Right lobe of liver (tissue), 6 donors: ENCODE results near the gene MNAT1. TPM values are rescaled to one million over a fixed set of nuclear protein-coding genes. Genes with fewer than 3 reads are reported as not detected.

Experiments used
- ATAC-seq, 4 donors: fragments of 200-7000 bp; cut with Tn5 transposase; one replicate each; pipeline ENCODE4 v1.9.1; 2020; ENCODE audit warnings: mild to moderate bottlenecking in 4 of 4, moderate library complexity in 4 of 4
- DNase-seq, 3 donors: peaks; one replicate each; pipeline ENCODE4 v3.0.0-alpha.2; 2020
- H3K27ac ChIP-seq, 3 donors: fragments of 200-600 bp; one replicate each; pipeline ENCODE4 v1.8.0; 2022
- H3K27me3 ChIP-seq, 2 donors: fragments of 200-600 bp; one replicate each; pipeline ENCODE4 v1.8.0; 2022
- H3K36me3 ChIP-seq, 4 donors: fragments of 200-600 bp; sonication (generic) in 1 of 4; one replicate each; pipeline versions ENCODE4 v1.5.1 to v1.8.0; 2017 to 2022; ENCODE audit warnings: control low read depth in 1 of 4
- H3K4me1 ChIP-seq, 4 donors: fragments of 200-600 bp; sonication (generic) in 1 of 4; one replicate each; pipeline versions ENCODE4 v1.5.1 to v1.8.0; 2017 to 2022; ENCODE audit warnings: control low read depth in 1 of 4
- H3K4me3 ChIP-seq, 3 donors: fragments of 200-600 bp; one replicate each; pipeline ENCODE4 v1.8.0; 2022
- H3K9me3 ChIP-seq, 4 donors: fragments of 200-600 bp; sonication (generic) in 1 of 4; one replicate each; pipeline versions ENCODE4 v1.5.1 to v1.8.0; 2017 to 2022; ENCODE audit warnings: control low read depth in 1 of 4
- CTCF ChIP-seq, 4 donors: fragments of 200-600 bp in 3 of 4; fragments of 450-650 bp in 1 of 4; IDR thresholded peaks; one replicate each; pipeline versions ENCODE4 v1.5.1 to v1.8.0; 2016 to 2022; ENCODE audit warnings: antibody characterized with exemption in 4 of 4, mild to moderate bottlenecking in 2 of 4
- POLR2A ChIP-seq: fragments of 450-650 bp; IDR thresholded peaks from one replicate; pipeline ENCODE4 v1.6.1; 2017; ENCODE audit warnings: antibody characterized with exemption, mild to moderate bottlenecking
- WGBS: methylation state at CpG from one replicate; pipeline ENCODE4 v1.1.6; 2018; ENCODE audit warnings: low coverage, low lambda C conversion rate; ENCODE audit not compliant: insufficient coverage; ENCODE audit errors: missing lambda C conversion rate; 5-methylcytosine and 5-hydroxymethylcytosine counted together
- intact Hi-C, 2 donors: fragments of 100-400 bp; cut with DNase I; formaldehyde crosslinking; loops; one replicate each; pipeline versions ENCODE4 v1.11.2 to v1.14.1; 2022
- total RNA-seq, 6 experiments: library from RNA; depleted of rRNA in 2 of 6; stranded (reverse); fragments of >200 nt in 2 of 6; fragmentation: NEBNext Ultra II Directional in 3 of 6; extraction: Animal tissue kit (Norgen Biotek cat#: 25700) in 3 of 6; gene quantifications; one replicate each; pipeline versions ENCODE4 v1.1.0 to v1.2.4, GENCODE V29; 2016 to 2023
- donor health status: DM: no; HTN: yes; CAD: no.
- donor health status: DM: no; HTN: no; CAD: no.
- donor health status: DM: no; HTN: no; CAD: no.
- donor health status: DM: no; HTN: yes; CAD: no.
- donor health status: DM: no; HTN: yes; CAD: no.

The MNAT1 gene
- total RNA-seq, 6 experiments from 2014 or later: 10.5 to 15.2 (median 12.3) TPM

GRCh38 chr14:60972295-60972694, 237.7 kb downstream of the MNAT1 start:
- DNase-seq (no peak), ATAC-seq (no peak)
- WGBS: 97% methylated on average over 15 of the region's 15 CpGs
- Histone ChIP-seq H3K27me3 (no peaks in the 10 kb centered on the region), H3K4me3 (no peak overlapping the region), H3K4me1 (no peaks in the 10 kb centered on the region), H3K9me3 (no peaks in the 10 kb centered on the region), H3K27ac (no peak overlapping the region), H3K36me3 (no peaks in the 10 kb centered on the region)
- intact Hi-C loops: no loop called here
- TF ChIP-seq CTCF (IDR thresholded peaks at IDR 0.05) (no peak), POLR2A (no peak)

- ATAC-seq (no peak), DNase-seq (no peak)
- H3K9me3 ChIP-seq: no peaks in the 10 kb centered on the region
- H3K27ac ChIP-seq: no peak overlapping the region
- no peaks in the 10 kb centered on the region for H3K27me3 ChIP-seq
- H3K36me3 ChIP-seq: no peaks in the 10 kb centered on the region
- no peaks in the 10 kb centered on the region for H3K4me1 ChIP-seq
- no peak for TF ChIP-seq POLR2A
- no peak for TF ChIP-seq CTCF (IDR thresholded peaks at IDR 0.05)
- WGBS: 96% methylated on average over 3 of the region's 3 CpGs
- intact Hi-C loops: no loop called here
- no peak overlapping the region for H3K4me3 ChIP-seq
These were observed 238.5 kb downstream of the MNAT1 start for GRCh38 chr14:60973070-60973469.

- Histone ChIP-seq H3K9me3 (no peaks in the 10 kb centered on the region), H3K4me3 (no peak overlapping the region), H3K27me3 (no peaks in the 10 kb centered on the region), H3K36me3 (no peaks in the 10 kb centered on the region), H3K4me1 (no peaks in the 10 kb centered on the region), H3K27ac (no peak overlapping the region)
- intact Hi-C loops: no loop called here
- TF ChIP-seq CTCF (IDR thresholded peaks at IDR 0.05) (no peak), POLR2A (no peak)
- WGBS: 81% methylated on average over 6 of the region's 6 CpGs
- no peak for DNase-seq
- no peak for ATAC-seq
These were observed 239.6 kb downstream of the MNAT1 start for GRCh38 chr14:60974090-60974651.

DNA sequence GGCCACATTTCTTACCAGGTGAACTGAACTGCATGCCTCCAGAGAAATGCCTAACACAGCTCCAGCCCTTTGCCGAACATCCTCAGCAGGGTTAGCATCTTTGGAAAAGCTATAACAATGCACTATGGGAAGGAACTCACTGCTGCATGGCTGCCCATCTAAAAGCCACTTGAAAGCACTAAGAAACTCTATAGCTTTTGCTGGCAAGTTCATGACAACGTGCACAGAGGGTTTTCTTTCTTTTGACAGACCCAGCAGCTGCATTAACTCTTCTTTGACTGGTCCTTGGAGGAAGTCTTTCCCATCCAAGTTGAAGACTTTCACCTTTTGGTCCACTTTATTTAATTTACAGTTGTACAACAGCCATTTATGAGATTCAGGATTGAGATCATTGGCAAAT, 241.0 kb downstream of the MNAT1 start:
- H3K9me3 ChIP-seq: no peaks in the 10 kb centered on the region
- intact Hi-C loops: no loop called here
- no peaks in the 10 kb centered on the region for H3K4me1 ChIP-seq
- no peaks in the 10 kb centered on the region for H3K27me3 ChIP-seq
- H3K4me3 ChIP-seq: no peak overlapping the region
- H3K27ac ChIP-seq: no peak overlapping the region
- whole genome bisulfite sequencing: 64% methylated on average over 2 of the region's 2 CpGs
- no peaks in the 10 kb centered on the region for H3K36me3 ChIP-seq
- ATAC-seq (no peak), DNase-seq (no peak)
- TF ChIP-seq POLR2A (no peak), CTCF (IDR thresholded peaks at IDR 0.05) (no peak)

DNA sequence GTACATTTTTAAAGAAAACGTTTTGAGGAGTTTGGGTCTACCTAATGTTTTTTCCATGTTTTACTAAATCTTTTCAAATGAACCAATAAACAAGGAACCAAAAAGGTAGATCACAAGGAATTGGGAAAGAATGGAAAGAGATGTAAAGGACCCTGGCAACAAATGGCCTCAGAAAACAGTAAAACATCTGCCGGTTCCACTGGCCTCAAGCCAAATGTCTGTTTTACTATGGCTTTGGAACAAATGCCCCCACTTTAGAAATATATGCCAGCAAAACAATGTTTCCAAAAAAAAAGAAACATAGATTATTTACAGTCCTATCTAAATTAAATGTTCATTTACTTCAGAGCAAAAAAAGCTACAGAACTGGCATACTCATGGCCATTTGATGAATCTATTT, 243.3 kb downstream of the MNAT1 start:
- H3K4me3 ChIP-seq: no peak overlapping the region
- TF ChIP-seq POLR2A: no peak
- no peaks in the 10 kb centered on the region for H3K36me3 ChIP-seq
- peaks cover 0 to 6% (median 2%) of the 10 kb centered on the region in 4 donors for H3K4me1 ChIP-seq
- H3K27me3 ChIP-seq: no peaks in the 10 kb centered on the region
- H3K27ac ChIP-seq: no peak overlapping the region
- intact Hi-C loops: no loop called here
- no peaks in the 10 kb centered on the region for H3K9me3 ChIP-seq
- DNase-seq (no peak), ATAC-seq (no peak)
- 55% methylated on average over 2 of the region's 2 CpGs for WGBS
